Measurements from ENCODE around the gene CD1E.
"Not testable (repeated sequence)": the region's sequence is repeated elsewhere in the genome, so short reads cannot be mapped to it uniquely, and the experiment has no call there.

CD1E gene

GRCh38 chr1:158353303-158354075 is at the start of gene CD1E:
CD1E (plus strand) TSS chr1:158353894; CDS start chr1:158353989, 95 bp downstream.
- no peak for DNase-seq (ENCODE audit: low read depth)

- DNase-seq (ENCODE audit: low read depth) = no peak
These were observed 43.1 kb upstream of the CD1E start for GRCh38 chr1:158310623-158311022.

- no peak for DNase-seq (ENCODE audit: low read depth)
These were observed 42.6 kb upstream of the CD1E start for GRCh38 chr1:158311066-158311465.

- no peak for DNase-seq (ENCODE audit: low read depth)
These were observed 29.8 kb upstream of the CD1E start for GRCh38 chr1:158323866-158324265.

- no peak for DNase-seq (ENCODE audit: low read depth)
These were observed 29.3 kb upstream of the CD1E start for GRCh38 chr1:158324395-158324794.

- DNase-seq (ENCODE audit: low read depth) = no peak
These were observed 26.2 kb upstream of the CD1E start for GRCh38 chr1:158327481-158327880.

- DNase-seq (ENCODE audit: low read depth) = no peak
These were observed 25.3 kb upstream of the CD1E start for GRCh38 chr1:158328426-158328825.

- no peak for DNase-seq (ENCODE audit: low read depth)
These were observed 24.4 kb upstream of the CD1E start for GRCh38 chr1:158329300-158329699.

- DNase-seq (ENCODE audit: low read depth) = no peak
These were observed 24.0 kb upstream of the CD1E start for GRCh38 chr1:158329733-158330132.

- DNase-seq (ENCODE audit: low read depth) = no peak
These were observed 23.1 kb upstream of the CD1E start for GRCh38 chr1:158330391-158331105.

- no peak for DNase-seq (ENCODE audit: low read depth)
These were observed 22.6 kb upstream of the CD1E start for GRCh38 chr1:158331106-158331425.

GRCh38 chr1:158331481-158332150 is 22.1 kb upstream of the CD1E start, which contains the start of gene CD1B:
CD1B (minus strand) TSS chr1:158331531; CDS start chr1:158331423, 108 bp downstream.
- DNase-seq (ENCODE audit: low read depth) = no peak

GRCh38 chr1:158333405-158334155 is 20.1 kb upstream of the CD1E start:
- DNase-seq (ENCODE audit: low read depth) = no peak

GRCh38 chr1:158334526-158335212 is 19.0 kb upstream of the CD1E start:
- DNase-seq (ENCODE audit: low read depth) = no peak

- DNase-seq (ENCODE audit: low read depth) = no peak
These were observed 18.5 kb upstream of the CD1E start for GRCh38 chr1:158335213-158335532.

- DNase-seq (ENCODE audit: low read depth) = not testable (repeated sequence)
These were observed 17.3 kb upstream of the CD1E start for GRCh38 chr1:158336413-158336812.

- not testable (repeated sequence) for DNase-seq (ENCODE audit: low read depth)
These were observed 4.7 kb upstream of the CD1E start for GRCh38 chr1:158348946-158349345.

GRCh38 chr1:158354255-158354654 is 561 bp downstream of the CD1E start:
- DNase-seq (ENCODE audit: low read depth) = no peak

GRCh38 chr1:158355773-158356285 is 2.1 kb downstream of the CD1E start:
- no peak for DNase-seq (ENCODE audit: low read depth)

- no peak for DNase-seq (ENCODE audit: low read depth)
These were observed 2.9 kb downstream of the CD1E start for GRCh38 chr1:158356616-158357015.

GRCh38 chr1:158357441-158357840 is 3.7 kb downstream of the CD1E start:
- DNase-seq (ENCODE audit: low read depth) = no peak

GRCh38 chr1:158362482-158362881 is 8.8 kb downstream of the CD1E start:
- no peak for DNase-seq (ENCODE audit: low read depth)

All from fibroblast of the conjunctiva (primary cell).